GM19324 (cell line): Measurements from ENCODE around the gene ADAM30.

ENCODE experiments used
- ATAC-seq: cut with Tn5 transposase; IDR thresholded peaks from one replicate; pipeline ENCODE4 v1.9.1; 2021; ENCODE audit warnings: mild to moderate bottlenecking, moderate library complexity; ENCODE audit not compliant: unreplicated experiment, low FRiP score

ADAM30 gene

GRCh38 chr1:119909890-119910596 is 13.7 kb upstream of the ADAM30 start:
- no peak for ATAC-seq

- ATAC-seq, result no peak
Measured at GRCh38 chr1:119908661-119909060, 12.3 kb upstream of the ADAM30 start.

DNA sequence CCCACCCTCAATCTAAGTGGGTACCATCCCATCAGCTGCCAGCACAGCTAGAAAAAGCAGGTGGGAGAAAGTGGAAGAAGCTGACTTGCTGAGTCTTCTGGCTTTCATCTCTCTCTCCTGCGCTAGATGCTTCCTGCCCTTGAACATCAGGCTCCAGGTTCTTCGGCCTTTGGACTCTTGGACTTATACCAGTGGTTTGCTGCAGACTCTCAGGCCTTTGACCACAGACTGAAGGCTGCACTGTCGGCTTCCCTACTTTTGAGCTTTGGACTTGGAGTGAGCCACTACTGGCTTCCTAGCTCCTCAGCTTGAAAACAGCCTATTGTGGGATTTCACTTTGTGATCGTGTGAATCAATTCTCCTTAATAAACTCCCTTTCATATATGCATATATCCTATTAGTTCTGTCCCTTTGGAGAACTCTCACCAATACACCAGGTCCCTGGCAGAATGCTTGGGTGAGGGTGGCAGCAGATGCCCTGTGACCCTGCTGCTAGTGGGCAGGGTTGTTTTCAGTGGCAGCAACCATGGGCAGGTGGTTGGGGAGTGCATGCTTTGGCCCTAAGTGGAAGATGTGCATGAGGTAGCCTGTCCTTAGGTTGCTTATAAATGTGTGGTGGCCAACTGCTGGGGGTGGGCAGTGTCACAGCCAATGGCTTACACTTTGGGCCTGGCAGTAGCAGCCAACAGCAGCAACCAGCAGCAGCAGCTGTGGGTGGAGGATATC is 10.8 kb upstream of the ADAM30 start:
- no peak for ATAC-seq

DNA sequence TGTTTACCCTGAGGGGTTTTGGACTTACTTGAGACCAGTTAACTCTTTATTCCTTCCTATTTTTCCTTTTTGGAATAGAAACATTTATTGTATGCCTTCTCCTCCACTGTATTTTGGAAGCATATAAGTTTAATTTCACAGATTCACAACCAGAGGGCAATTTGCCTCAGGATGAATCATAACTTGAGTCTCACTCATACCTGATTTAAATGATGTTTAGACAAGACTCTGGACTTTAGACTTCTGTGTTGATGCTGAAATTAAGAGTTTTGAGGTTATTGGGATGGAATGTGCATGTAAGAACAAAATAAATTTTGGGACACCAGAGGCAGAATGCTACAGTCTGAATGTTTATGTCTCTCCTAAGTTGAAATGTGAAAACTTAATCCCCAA is 7.1 kb upstream of the ADAM30 start:
- no peak for ATAC-seq

DNA sequence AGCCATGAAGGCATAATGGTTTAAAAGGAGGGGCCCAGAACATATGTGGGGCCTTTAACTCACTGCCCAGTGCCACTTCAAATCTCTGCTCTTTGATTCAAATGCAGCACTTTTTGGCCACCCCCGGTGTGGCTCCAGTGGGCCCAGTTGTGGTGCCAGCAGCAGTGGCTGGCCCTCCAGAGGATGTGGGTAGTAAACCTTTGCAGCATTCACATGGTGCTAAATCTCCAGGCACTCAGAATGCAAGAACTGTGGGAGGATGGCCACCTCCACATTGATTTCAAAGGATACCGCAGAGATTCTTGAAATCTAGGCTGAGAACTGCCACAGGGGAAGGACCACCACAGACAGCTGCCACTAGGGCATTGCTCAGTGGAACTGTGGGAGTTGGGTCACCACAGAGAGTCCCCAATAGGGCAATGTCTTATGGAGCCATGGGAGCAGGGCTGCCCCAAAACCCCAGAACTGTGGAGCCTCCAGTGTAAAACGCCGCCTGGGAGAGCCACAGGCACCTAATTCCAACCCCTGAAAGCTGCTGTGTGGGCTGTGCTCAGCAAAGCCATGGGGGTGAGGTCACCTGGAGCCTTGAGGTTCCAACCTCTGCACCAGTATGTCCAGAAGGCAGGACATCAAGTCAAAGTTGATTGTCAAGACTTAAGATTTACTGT is 6.6 kb upstream of the ADAM30 start:
- no peak for ATAC-seq

- ATAC-seq, result no peak
Measured at GRCh38 chr1:119898981-119899720, 2.8 kb upstream of the ADAM30 start.

DNA sequence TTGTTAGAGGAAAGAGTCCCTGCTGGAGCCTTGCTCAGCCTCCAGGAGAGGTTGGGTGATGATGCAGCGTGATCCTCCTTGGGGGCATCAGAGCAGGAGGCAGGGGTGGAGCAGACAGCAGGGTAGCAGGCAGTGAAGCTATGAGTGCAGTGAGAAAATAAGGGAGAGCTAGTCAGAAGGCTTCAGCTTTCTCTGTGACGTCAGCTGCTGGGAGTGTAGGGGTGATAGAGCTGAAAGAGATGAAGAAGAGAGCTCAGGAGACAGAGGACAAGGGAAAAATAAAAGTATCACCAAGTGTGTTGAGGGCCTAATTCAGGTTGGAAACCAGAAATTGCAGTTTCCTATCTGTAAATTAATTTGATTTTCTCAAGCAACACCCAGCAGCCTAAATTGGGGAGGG is 2.2 kb upstream of the ADAM30 start:
- no peak for ATAC-seq

- ATAC-seq, result no peak
Measured at GRCh38 chr1:119895102-119895501, 1.2 kb downstream of the ADAM30 start.

- ATAC-seq, result no peak
Measured at GRCh38 chr1:119893827-119894700, 2.3 kb downstream of the ADAM30 start.

DNA sequence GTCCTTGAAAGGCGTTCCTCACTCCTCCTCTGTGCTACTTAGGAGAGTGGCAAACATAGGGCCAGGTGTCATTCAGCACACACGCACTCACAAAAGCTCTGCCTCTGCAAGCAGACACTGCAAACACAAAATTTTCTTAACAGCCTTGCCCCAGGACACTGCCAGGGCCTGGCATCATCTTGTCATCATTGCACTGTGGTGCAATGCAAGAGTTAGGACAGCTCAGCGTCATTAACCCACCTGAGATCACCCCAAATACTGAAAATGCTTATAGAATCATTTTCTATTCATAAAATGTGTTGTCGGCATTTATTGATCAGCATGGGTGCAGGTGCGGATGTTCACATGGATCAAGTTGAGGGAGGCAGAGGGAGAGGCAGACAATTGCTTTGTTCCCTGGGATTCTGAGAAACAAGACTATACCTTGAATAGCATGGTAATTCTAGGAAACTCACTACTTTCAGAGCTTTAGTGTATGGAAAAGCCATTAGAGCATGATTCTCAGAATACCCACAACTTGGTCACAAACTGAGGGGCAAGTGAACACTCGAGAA is 3.0 kb downstream of the ADAM30 start:
- ATAC-seq, result no peak

- ATAC-seq, result no peak
Measured at GRCh38 chr1:119891386-119891785, 4.9 kb downstream of the ADAM30 start.

GRCh38 chr1:119888476-119888875 is 7.8 kb downstream of the ADAM30 start:
- ATAC-seq, result no peak

- no peak for ATAC-seq
Measured at GRCh38 chr1:119887427-119887826, 8.9 kb downstream of the ADAM30 start.

DNA sequence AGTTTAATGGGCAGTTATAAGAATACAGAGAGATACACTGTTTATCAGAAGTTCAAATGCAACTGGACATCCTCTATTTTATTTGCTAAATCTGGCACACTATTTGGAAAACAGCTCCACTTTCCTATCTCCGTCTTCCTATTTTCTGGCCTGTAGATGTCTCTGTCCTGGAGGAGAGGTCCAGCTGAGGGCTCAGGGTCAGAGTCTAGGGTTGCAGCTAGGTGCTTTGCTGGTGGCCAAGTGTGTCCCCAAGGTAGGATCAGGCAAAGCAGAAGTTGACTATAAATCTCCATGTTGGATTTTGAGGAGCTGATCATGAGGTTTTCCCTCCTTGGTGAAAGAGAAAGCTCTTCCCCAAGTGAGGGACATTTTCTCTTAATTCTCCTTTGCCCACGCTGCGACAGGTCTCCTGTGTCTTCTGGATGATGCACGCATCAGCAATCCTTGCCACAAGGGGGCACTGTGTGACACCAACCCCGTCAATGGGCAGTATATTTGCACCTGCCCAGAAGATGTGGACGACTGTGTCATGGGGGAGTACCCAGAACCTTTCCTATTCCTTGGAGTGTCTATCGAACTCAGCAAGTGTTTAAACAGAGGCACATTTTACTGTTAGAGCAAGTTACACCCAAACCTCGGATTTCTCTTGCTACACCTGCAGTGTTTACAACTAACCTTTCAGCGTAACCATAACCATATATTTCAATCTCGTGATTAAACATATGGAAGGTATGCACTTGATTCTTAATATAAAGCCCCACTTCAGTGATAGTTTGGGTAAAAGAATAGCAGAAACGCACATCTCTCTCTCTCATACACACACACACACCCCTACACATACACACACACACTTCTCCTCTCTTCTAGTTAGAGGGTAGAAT is 10.2 kb downstream of the ADAM30 start:
- no peak for ATAC-seq

GRCh38 chr1:119884711-119885110 is 11.6 kb downstream of the ADAM30 start:
- no peak for ATAC-seq

DNA sequence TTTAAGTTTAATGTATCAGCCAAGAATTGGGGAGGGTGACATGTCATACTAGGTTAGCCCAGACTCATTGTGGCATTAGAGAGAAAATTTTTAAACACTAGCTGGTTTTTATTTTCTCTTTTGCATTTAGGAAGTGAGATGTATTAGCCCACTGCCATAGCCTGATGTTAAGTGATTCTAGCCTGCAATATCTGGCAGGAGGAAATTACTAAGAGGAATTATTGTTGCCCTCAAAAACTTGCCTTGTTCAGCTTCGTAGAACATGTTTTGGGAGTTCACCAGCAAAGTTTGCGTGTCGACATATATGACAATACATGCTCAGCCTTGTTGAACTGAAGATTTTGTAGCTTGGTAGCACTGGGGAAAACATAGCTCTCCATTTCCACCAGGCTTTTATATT is 12.5 kb downstream of the ADAM30 start:
- no peak for ATAC-seq

DNA sequence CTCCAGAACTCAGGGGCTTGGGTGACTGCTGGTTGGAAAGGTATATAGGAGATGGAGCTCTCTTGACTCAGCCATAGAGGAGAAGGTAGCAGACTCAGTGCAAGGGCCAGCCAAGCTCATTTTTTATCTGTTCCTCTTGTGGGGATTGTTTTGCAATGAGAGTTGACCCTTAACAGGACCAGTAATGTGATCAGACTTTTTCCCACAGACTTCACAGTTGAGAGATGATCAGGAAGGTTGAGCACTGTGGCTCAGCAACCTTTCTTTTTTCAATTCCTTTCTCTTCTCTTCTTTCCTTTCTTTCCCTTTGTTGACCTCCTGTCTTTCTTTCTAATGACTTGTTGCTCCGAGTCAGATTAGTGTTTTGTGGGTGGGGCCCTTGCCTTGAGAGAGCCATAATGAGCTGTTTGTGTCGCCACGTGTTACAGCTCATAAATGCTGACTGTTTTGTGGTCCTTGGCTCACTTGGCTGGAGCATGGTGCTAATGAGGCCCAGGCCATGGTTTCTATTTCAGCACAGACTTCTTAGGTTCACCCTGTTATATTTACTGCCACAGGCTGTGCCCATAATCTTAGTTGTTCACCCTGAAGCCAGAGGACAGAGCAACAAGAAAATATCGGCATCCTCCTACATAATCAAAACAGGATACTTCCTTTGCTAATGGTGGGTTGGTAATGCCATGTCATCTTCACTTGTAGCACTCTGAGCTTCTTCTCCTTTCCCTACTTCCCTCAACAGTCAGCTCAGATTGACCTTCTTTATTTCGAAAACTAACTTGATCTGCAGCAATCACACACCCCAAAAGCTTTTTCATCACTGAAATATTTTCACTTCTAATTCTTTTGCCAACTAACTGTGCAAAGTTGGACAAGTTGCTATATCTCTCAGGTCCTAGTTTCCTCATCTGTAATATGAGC is 13.9 kb downstream of the ADAM30 start:
- no peak for ATAC-seq
